NOMO-1 treated with DMSO at 0.1 percent for 48 hours (cell line): ENCODE measurements around the gene PRDM16.

Experiments used
- DNase-seq: peaks from one replicate; lab custom pipeline; 2025; ENCODE audit not compliant: unreplicated experiment; lab: John Stamatoyannopoulos, UW

Gene PRDM16

GRCh38 chr1:3479511-3480368 is 410.7 kb downstream of the PRDM16 start:
- DNase-seq, result no peak

DNA sequence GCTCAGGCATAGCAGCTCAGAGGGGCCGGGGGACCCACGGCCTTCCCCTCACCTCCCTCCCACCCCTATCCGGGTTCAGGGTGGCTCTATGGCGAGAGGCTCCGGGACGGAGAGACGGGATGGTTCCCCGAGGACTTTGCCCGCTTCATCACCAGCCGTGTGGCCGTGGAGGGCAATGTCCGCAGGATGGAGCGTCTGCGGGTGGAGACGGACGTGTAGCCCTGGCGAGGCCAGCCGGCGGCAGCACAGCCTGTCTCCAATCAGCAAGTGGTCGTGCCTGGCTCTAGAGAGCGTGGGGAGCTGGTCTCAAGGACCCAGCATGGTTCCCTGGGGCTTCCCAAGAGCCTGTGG is 411.3 kb downstream of the PRDM16 start:
- no peak for DNase-seq

DNA sequence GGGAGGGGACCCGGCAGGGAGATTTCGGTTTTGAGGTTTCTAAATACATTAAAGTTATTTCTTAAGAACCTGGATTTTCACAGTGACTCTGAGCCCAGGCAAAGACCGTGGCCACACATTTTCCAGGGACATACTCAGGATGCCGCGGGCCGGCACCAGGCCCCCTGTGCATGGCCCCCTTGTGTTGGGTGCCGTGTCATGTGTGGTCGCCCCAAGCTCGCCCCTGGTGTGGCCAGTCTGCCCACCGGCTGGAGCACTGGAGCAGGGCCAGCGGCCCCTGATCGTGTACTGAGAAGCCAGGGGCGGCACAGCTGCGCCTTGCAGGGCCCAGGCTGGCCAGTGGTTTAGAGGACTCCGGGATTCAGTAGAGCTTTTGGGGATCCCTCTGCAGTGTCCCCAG is 412.0 kb downstream of the PRDM16 start:
- no peak for DNase-seq

GRCh38 chr1:3481836-3482375 is 412.9 kb downstream of the PRDM16 start:
- no peak for DNase-seq

DNA sequence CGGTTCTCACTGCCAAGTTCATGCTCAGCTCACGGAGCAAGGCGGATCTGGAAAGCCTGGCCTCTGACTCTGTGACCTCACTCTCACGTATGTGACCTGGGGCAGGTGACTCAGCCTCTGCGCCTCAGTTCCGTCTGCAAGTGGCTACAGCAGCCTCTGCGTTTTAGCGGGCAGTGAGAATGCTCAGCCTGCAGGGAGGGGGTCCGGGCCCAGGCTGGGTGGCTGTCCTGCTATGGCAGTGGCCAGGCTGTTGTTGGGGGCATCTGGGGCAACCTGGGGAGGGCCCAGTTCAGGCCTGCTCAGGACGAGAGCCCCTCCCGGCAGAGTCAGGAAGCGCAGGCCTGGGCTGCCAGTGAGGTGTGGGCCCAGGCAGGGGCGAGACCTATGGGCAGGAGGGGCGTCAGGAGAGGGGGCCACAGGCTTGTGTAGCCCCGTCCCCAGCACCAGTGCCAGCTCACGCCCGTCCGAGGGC is 413.4 kb downstream of the PRDM16 start:
- DNase-seq, result no peak

DNA sequence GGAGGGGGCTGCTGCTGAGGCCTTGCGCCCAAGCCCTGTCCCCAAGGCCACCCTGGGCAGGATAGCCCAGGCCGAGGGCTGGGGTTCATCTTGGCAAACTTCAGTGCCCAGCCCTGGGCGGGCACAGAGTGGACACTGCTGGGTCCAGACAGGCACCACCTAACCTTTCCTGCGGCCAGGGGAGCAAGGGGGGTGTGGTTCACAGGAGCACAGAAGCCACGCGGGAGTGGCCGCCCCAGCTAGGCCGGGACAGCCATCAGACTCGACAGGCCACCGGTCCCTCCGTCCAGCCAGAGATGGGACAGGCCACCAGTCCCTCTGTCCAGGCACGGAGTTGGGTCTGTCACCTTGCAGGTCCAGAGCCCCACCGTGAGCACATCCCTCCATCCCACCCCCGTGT is 414.4 kb downstream of the PRDM16 start:
- DNase-seq, result no peak

DNA sequence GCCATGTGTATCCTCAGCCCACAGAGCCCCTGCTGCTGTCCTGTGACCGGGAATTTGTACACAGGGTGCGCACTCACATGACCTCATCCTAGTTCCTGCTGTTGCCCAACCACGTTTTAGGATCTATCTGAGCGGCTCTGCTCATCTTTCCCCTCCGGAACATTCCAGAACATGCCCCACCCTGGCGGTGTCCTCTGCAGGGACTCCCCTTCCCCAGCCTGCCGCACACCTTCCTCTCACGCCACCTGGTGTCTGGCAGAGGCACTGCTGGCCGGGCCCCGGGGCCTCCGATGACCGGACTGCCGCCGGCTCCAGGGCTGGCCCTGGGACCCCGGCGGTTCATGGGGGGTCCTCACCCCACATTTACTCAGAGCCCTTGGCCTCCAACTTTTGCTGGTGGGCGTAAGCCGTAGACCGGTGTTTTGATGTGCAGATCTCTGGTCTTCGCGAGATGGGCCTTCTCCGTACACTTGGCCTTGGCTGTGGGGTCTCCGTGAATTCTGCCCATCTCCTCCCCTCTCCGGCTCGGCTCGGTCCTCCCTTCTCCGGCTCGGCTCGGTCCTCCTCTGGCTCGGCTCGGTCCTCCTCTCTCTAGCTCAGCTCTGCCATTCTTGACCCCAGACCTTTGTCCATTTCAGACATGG is 414.9 kb downstream of the PRDM16 start:
- DNase-seq, result no peak

- DNase-seq, result no peak
Measured at GRCh38 chr1:3485016-3485415, 416.0 kb downstream of the PRDM16 start.
